ENCODE data around the gene ZBTB25. TPM values are rescaled to one million over a fixed set of nuclear protein-coding genes. Genes with fewer than 3 reads are reported as not detected.

Gene ZBTB25
- total RNA-seq, 2 donors from 2014 or later: 7.9 to 10.6 TPM

- WGBS, 2 donors: 53 to 62% methylated on average over 1 of the region's 1 CpG
- no peak for DNase-seq
- no peak for ATAC-seq
- H3K36me3 ChIP-seq (replicated peaks in 1 of 2; ENCODE audit: insufficient read depth in 1 of 2, low read depth in 2 of 2): no peaks in the 10 kb centered on the region
- peak overlapping the region in 3 of 4 donors; percentile 74 to 85 (median 78) for H3K27ac ChIP-seq
- no peaks in the 10 kb centered on the region for H3K27me3 ChIP-seq
- peaks cover 11% of the 10 kb centered on the region for H3K4me1 ChIP-seq
- H3K9me3 ChIP-seq: no peaks in the 10 kb centered on the region
- no peak for TF ChIP-seq POLR2A (IDR thresholded peaks at IDR 0.05)
- TF ChIP-seq CTCF (IDR thresholded peaks at IDR 0.05): no peak
- intact Hi-C loops (cut with DNase I): no loop called here
- no peak overlapping the region for H3K4me3 ChIP-seq
Measured at GRCh38 chr14:64549016-64549415, 45.4 kb upstream of the ZBTB25 start.

GRCh38 chr14:64544607-64545312, 41.1 kb upstream of the ZBTB25 start:
- Histone ChIP-seq H3K9me3 (no peaks in the 10 kb centered on the region), H3K27ac (no peak overlapping the region), H3K4me3 (no peak overlapping the region), H3K36me3 (replicated peaks in 1 of 2; ENCODE audit: insufficient read depth in 1 of 2, low read depth in 2 of 2) (no peaks in the 10 kb centered on the region), H3K4me1 (peaks cover 22% of the 10 kb centered on the region), H3K27me3 (no peaks in the 10 kb centered on the region)
- TF ChIP-seq CTCF (IDR thresholded peaks at IDR 0.05) (no peak), POLR2A (IDR thresholded peaks at IDR 0.05) (no peak)
- ATAC-seq (no peak), DNase-seq (no peak)
- intact Hi-C loops (cut with DNase I): no loop called here
- WGBS, 2 donors: 48 to 57% methylated on average over 5 of the region's 5 CpGs

- DNase-seq (no peak), ATAC-seq (no peak)
- Histone ChIP-seq H3K4me3 (peak overlapping the region; percentile 9 to 46), H3K9me3 (no peaks in the 10 kb centered on the region), H3K27ac (peak overlapping the region in 2 of 4 donors; percentile 14 to 52), H3K36me3 (replicated peaks in 1 of 2; ENCODE audit: insufficient read depth in 1 of 2, low read depth in 2 of 2) (no peaks in the 10 kb centered on the region), H3K4me1 (peaks cover 16% of the 10 kb centered on the region), H3K27me3 (no peaks in the 10 kb centered on the region)
- intact Hi-C loops (cut with DNase I): no loop called here
- WGBS, 2 donors: 14 to 39% methylated on average over 4 of the region's 4 CpGs
- no peak for TF ChIP-seq CTCF (IDR thresholded peaks at IDR 0.05)
- TF ChIP-seq POLR2A (IDR thresholded peaks at IDR 0.05): no peak
Measured at GRCh38 chr14:64542836-64543201, 39.2 kb upstream of the ZBTB25 start.

- 4 to 8% methylated on average over 45 to 61 of the region's 61 CpGs for WGBS, 2 donors
Measured at GRCh38 chr14:64541972-64542835, 38.6 kb upstream of the ZBTB25 start.

More at GRCh38 chr14:64541972-64542835, 38.6 kb upstream of the ZBTB25 start:
- Histone ChIP-seq H3K27ac (peak overlapping the region in 3 of 4 donors; percentile 14 to 52 (median 26)), H3K4me3 (peak overlapping the region; percentile 9 to 46), H3K9me3 (no peaks in the 10 kb centered on the region), H3K36me3 (replicated peaks in 1 of 2; ENCODE audit: insufficient read depth in 1 of 2, low read depth in 2 of 2) (no peaks in the 10 kb centered on the region), H3K27me3 (no peaks in the 10 kb centered on the region), H3K4me1 (peaks cover 16% of the 10 kb centered on the region)
- ATAC-seq: no peak
- TF ChIP-seq POLR2A (IDR thresholded peaks at IDR 0.05) (peak in 1 of 3 donors; percentile 26), CTCF (IDR thresholded peaks at IDR 0.05) (no peak)
- intact Hi-C loops (cut with DNase I): no loop called here
- peak; percentile 28 to 45 (median 32) for DNase-seq
